NCI-H510A (cell line): Measurements from ENCODE around the gene PCYOX1L.

Experiments
- DNase-seq: peaks from one replicate; lab custom pipeline; 2025; lab: John Stamatoyannopoulos, UW

Gene PCYOX1L, protein sequence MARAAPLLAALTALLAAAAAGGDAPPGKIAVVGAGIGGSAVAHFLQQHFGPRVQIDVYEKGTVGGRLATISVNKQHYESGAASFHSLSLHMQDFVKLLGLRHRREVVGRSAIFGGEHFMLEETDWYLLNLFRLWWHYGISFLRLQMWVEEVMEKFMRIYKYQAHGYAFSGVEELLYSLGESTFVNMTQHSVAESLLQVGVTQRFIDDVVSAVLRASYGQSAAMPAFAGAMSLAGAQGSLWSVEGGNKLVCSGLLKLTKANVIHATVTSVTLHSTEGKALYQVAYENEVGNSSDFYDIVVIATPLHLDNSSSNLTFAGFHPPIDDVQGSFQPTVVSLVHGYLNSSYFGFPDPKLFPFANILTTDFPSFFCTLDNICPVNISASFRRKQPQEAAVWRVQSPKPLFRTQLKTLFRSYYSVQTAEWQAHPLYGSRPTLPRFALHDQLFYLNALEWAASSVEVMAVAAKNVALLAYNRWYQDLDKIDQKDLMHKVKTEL

DNA sequence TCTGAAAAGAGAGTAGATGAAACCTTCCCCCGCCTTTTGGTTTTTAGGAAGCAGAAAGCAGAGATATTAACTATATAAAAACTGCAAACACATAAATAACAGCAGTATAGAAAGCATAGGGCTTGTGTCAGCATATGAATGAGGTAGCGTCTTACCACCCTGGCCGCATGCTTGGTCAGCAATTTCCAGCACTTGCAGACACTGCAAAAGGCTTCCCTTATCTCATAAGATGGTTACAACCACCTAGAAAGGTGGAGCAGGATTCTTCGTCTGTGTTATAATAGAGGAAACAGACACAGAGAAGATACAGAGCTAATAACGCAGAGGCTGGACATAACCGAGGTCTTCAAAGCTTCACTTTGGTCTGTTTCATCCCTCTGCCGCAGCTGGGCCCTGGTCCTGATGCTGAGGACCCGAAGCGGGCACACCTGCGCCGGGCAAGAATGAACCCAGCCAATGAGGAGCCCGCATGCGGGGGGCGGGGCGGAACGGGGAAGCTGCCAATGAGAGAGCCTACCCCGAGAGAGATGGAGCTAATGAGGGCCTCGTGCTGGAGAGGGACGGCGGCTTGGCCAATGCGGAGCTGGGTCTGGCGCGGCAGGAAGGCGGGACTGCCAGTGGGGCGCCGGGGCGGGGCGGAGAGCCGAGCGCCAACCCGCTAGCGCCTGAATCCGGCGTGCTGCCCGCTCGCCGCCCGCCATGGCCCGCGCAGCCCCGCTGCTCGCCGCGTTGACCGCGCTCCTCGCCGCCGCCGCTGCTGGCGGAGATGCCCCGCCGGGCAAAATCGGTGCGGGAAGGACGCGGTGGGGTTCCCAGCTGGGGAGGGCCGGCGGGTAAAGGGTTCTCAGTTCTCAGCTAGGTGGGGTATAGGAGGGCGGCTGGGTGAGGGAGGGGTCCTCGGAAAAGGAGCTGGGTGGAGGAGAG, at the start of gene PCYOX1L:
TSS of gene PCYOX1L (plus strand) at position 677 of the 924 bp plus-strand sequence. CDS start at position 700, 23 bp downstream.
- DNase-seq = peak; percentile 97

DNA sequence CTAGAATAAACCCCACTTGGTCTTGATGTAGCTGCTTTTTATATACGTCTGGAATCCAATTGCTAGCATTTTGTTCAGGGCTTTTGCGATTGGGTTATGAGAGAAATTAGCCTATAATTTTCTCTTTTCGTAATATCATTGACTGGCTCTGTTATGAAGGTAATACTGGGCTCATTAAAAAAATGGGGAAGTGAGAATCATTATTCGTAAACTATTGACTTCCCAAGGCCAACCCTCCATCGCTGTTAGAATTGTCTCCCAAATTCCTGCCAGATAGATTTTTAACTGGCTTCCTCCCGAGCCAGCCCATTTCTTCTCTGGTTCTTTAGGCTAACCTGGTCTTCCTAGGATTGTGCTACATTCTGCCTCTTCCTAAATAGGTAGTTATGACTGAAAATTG, 48.5 kb upstream of the PCYOX1L start:
- DNase-seq = no peak

DNA sequence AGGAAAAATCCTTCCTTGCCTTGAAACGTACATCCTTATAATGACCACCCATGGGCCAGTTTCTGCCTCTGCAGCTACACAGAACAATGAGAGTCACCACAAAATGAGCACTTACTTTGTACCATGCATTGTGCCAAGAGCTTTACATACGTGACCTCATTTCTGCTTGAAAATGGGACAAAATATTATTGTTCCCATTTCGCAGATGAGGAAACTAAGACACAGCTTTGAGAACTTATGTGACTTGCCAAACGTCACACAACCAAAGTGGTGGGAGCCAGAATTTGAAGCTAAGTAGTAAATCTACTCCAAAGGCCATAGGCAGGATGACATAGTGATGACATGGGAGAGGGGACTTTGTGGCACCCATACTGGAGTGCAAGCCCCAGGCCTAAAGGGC, 47.4 kb upstream of the PCYOX1L start:
- DNase-seq = no peak

DNA sequence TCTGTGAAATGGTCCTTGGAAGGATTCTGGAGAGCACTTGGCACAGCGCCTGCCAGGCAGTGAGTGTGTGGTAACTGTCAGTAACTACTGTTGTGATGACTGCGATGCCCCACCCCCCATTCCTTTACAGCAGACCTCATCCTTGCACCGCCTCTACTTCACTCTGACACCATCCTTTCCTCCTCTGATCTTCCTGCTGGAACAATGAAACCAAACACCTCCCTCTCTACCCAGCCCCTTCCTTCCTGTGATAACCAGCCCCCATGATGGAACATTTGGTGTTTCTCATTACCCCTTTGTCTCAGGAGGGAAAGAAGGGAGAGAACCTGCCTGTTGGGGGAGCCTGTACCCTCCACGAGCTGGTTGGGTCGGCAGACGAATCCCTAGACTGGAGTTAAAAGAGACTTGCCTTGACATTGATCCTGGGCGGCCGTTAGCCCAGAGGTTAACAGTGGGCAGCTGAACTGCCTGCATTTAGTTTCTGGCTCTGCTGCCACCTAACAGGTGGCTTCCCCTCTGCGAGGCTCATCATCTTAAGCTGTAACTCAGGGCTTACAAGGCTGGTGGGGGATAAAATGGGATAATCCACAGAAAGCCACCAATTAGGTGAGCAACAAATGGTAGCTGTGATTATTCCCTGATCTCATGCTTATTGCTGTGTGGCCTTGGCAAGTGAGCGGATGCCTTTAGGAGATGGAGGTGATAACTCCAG, 46.7 kb upstream of the PCYOX1L start:
- no peak for DNase-seq

DNA sequence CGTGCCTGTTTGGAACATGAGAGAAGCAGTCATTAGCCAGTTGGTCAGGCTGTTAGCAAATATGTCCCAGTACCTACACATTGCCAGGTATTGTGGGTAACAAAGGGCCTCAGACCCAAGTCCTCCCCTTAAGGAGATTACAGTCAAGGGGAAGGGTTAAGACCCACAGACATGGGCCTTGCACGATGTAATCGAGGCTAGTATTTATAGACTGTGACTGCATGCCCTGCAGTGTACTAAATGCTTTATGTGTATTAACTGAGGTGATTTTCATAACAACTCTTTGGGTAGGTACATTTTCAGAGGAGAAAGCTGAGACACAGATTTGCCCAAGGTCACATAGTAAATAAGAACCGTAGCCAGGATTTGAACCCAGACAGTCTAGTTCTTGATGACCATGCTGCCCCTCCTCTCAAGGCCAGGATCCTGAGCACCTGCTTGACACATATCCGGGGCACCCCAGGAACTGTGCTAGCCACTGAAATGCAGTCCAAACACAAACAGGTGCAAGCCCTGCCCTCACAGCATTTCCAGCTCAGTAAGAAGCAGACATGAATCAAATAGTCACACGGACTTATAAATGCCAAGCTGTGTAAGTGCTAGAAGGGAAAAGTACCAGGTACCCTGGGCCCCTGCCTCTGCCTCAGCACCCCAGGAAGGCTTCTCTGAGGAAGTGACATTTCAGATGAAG, 44.5 kb upstream of the PCYOX1L start:
- DNase-seq = peak; percentile 23

DNA sequence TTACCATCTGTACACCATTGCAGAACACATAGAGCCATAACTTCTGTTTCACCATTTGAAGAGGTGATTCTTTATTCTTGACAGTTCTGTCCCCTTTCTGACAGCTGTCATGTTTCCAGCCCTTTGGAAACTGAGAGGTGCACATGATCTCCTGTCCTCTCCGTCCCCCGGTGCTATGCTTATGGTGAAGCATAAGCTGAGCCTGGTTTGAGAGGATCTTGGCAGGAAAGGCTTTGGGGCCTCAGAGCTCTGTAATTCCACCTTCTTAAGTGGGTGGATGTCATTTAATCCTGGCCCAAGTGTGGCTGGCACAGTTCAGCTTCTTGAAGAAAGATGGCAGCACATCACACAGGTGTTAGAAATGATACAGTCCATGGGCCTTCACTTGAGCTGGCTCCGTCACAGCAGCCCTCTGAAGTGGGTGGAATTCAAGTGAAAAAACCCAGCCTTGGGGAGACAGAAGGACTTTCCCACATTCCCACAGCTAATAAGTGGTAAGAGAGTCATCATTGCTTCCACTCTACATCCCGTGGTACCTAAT, 43.2 kb upstream of the PCYOX1L start:
- no peak for DNase-seq

DNA sequence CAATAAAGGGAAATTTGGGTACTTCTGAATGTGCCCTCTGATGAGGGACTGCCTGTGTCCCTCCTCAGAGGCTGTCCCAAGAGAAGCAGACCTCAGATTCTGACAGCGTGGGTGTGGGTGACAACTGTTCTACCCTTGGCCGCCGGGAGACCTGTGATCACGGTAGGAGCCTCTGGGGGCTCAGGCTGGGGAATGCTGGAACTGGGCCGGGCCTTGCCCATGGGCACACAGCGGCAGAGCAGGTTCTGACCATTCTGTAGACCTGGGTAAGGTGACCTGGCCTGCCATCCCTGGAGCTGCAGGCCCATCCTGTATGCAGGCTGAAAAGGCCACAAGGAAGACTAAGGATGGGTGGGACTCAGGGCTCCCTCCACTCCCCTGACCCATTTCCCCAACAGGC, 42.1 kb upstream of the PCYOX1L start:
- no peak for DNase-seq

DNA sequence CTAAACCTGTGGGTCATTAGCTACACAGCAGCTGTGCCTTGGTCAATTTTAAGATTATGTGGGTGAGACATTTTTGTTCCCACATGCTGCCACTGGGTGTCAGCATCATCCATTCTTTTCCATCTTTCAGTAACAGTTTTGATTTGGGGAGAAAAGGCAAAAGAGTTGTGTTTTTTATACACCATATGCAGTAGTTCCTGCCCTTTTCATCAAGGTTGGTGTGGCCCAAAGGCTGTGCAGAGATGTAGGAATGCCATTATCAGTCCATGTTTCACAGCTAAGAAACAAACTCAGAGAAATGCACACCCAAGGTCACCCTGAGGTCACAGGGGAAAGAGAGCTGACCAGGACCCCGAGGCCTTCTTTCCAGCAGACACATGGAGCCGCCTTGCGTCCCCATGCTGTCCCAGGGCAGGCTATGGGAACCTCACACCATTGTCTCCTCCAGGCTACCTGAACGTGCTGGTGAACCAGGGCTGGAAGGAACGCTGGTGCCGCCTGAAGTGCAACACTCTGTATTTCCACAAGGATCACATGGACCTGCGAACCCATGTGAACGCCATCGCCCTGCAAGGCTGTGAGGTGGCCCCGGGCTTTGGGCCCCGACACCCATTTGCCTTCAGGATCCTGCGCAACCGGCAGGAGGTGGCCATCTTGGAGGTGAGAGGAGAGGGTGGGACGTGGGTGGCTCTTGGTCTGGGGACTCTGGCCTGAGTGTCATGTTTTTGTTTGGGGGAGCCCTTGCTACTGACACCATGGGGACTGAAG, 40.4 kb upstream of the PCYOX1L start:
- DNase-seq = no peak

DNA sequence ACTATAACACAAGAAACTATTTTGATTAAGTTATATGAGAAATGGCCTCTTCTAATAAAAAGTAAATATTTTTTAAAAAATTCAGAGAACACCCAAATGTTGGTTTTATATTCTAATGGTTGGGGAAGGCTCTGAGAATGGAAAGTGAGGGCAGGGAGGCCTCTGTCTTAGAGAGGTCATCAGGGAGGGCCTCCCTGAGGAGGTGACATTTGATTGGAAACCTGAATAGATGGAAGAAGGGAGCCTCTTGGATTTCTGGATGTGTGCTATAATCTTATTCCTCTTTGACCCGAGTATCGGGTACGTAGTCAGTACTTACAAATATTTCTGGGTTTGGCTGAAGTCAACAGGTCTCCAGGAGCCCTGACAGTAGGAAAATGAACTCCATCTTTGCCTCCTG, 38.7 kb upstream of the PCYOX1L start:
- DNase-seq = no peak

DNA sequence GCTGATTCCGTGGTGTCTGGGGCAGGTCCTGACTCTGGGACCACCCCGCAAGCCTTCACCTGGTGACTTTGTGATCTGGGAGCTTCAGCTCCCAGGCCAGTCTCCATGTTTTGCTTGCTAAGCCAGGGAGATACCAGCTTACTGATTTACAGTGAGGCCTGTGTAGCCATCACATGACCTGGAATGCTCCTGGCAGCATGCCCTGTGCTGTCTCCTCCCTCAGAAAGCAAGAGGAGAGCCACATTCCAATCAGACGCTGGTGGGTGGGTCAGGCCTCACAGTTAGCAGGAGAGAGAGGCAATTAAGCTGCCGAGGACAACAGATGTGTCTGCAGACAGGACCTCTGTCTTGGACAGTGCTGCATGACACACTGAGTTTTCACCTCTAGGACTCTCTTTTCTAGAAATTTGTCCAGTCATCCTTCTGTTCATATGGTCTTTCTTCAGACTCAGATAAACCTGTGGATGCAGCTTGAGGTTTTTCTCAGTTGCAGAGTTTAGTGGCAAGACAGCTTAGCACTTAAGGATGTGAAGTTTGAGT, 37.0 kb upstream of the PCYOX1L start:
- peak; percentile 84 for DNase-seq

DNA sequence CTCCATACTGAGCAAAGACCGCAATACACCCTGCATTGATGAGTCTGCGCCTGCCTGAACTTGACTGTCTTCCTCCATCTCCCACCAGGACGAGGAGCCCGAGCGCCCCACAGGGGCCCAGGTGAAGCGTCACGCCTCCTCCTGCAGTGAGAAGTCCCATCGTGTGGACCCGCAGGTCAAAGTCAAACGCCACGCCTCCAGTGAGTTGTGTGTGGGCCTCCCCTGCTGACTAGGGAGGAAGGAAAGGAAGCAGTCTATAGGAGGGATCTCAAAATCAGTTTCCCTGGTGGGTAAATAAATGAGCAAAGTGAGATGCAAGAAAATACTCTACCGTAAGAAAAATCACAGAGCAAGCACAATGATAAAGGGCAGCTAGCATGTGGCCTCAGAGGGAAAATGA, 35.3 kb upstream of the PCYOX1L start:
- no peak for DNase-seq

DNA sequence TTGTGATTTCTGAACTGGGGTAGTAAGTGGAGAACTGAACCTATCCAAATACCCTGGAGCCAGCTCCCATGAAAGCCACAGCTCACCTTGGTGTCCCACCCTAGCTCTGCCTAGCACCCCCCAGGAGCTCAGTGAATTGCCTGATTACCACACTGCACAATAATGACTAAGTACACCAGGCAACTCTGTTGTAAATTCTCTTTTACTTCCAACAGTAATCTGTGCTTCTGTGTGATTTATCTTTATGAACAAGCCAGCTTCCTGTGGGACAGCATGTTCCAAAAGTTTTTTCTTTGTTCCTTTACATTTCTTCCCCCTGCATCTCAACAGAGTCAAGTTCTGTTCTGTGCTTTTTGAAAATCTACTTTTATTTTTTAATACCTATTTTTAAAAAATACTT, 34.6 kb upstream of the PCYOX1L start:
- no peak for DNase-seq

DNA sequence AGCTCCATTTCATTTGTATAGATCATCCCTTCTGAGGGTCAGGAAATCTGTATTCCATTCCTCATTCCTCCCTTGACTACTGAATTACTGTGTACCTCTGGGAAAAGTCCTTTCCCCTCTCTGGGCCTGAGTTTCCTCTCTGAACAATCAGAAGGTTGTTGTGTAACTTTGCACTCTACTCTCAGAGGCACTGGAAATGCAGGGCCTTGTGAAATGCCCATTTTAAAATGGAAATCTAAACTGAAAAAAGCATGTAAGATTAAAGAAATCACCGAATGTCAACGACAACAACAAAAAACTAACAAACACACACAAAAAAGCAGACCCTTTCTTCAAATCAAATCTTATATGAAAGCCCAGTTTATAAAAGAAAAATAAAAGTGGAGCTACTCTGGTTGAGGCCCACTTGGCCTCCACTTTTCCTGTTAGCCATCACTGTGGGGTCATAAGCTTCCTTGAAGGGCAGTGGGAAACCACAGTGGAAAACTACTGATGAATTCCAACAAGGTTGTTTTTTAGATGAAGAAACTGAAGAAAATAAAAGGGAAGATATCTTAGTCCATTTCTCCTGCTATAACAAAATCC, 34.1 kb upstream of the PCYOX1L start:
- no peak for DNase-seq

DNA sequence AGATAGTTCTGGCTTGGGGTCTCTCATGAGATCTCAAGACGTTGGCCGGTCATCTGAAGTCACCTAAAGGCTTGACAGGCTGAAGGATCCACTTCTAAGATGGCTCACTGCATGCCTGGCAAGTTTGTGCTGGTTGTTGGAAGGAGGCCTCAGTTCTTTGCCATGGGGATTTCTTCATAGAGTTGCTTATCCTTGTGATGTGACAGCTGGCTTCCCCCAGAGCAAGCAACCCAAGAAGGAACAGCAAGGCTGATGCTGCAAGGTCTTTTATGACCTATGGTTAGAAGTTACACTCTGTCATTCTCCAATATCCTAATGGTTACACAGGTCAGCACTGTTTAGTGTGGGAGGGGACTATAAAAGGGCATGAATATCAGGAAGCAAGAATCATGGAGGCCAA, 33.2 kb upstream of the PCYOX1L start:
- no peak for DNase-seq

DNA sequence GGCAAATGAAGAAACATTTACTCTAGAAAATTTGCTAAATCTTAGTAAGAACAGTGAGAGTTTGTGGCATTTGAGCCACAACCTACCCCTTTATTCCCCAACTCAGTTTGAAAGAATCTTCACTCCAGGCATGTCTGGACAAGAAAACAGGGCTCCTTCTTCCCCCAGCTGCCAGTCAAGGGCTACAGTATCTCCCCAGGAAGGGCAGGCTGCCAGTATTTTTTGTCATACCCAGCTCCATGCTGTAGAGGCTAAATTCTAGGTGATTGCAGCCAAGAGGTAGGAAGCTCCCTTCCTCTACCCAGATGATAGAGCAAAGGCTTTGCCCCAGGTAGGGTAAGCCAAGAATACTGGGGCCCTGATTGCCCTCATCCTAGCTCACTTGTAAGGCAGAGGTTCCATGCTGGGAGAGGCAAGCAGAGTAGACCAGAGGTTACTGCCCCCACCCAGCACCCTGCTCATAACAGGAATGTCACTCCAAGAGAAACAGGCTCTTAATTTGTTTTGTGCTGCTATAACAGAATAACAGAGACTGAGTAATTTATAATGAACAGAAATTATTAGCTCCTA, 32.6 kb upstream of the PCYOX1L start:
- no peak for DNase-seq

DNA sequence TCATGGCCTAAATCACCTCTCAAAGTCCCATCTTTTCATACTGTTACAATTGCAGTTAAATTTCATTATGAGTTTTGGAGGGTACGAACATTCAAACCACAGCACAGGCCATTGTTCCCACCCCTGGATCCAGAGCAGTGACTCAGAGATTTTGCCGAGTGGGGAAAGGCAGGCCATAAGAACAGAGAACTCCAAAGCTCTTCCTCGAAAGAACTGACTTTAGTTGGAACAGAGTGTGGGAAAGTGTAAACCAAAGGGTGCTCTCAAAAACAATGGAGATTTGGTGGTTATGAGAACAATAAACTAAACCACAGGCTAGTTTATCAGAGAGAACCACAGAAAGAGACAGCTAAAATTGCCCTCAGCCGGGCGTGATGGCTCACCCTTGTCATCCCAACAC, 32.0 kb upstream of the PCYOX1L start:
- no peak for DNase-seq

DNA sequence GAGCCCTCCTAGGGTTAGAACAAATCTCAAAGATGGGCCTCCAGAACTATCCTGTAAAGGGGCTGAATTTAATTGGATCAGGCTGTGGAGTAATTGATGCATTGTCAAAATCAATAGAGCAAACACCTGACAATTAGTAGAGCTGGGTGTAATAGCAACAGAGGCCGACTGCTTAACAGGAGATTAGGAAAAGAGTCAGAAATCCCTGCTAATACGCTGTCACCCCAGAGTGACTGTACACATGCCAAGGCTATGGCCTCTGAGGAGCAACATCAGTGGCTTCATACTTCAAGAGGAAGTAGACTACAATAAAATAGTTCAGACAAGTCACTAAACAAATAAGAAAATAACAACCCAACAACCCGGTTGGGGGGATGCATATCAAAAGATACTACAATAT, 31.2 kb upstream of the PCYOX1L start:
- no peak for DNase-seq

DNA sequence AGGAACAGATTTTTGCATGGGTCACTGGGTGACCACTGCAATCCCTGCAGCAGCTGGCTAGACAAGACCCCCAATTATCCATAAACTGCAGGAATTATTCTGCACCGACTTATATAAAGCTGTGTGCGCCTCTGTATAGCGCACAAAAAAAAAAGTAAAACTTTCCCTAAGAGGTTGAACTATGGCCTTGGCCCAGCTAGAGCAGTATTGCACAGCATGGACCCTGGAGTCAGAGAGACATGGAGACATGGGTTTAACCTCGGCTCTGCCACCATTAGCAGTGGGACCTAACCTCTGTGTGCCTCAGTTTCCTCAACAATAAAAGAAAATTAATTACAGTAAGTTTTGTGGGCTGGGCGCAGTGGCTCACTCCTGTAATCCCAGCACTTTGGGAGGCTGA, 29.7 kb upstream of the PCYOX1L start:
- DNase-seq = no peak

DNA sequence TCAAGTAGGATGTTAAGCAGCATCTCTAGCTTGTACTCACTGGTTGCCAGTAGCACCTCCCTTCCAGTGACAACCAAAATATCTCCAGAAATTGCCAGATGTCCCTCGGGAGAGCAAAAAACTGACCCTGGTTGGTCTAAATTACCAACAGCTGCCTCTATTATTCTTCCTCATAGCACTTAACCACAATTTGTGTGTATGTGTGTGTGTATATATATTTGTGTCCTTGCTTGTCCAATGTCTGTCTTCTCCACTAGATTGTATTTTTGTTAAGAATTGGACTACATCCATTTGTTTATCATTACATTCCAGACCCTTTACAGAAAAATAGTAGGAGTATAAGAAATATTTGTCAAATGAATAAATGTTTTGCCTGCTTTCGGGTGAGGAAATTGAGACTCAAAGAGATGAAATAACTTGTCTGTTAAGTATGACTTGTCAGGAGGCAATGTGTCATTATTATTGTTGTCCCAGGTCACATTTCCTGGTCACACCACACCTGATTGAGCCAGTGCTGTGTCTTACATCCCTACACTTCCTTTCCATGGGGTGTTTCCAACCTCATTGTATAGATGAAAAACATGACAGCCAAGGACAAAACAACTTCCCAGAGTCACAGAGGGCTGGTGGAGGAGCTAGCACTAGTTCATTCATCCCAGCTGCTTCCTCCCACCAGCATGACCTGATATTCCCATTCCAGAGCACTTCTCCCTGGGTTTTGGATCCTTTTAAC, 24.0 kb upstream of the PCYOX1L start:
- no peak for DNase-seq
